Stimulated activated CD4-positive, alpha-beta T cell treated with anti-CD3 and anti-CD28 coated beads, Interleukin-1b, Interleukin-23, amount 100 ng/mL, for 24 hours (primary cell): ENCODE measurements around the gene C14orf93.

Experiments used
- DNase-seq, 4 experiments: peaks; one replicate each; pipeline ENCODE4 v3.0.0-alpha.2; 2020; ENCODE audit warnings: low read depth in 4 of 4, low spot score in 1 of 4

The C14orf93 gene

GRCh38 chr14:23047034-23047634 lies 37.2 kb upstream of the C14orf93 start:
- DNase-seq = no peak

GRCh38 chr14:23045419-23046357 lies 35.7 kb upstream of the C14orf93 start:
- no peak for DNase-seq

- no peak for DNase-seq
Observed at GRCh38 chr14:23044840-23045239, 34.9 kb upstream of the C14orf93 start.

- DNase-seq = no peak
Observed at GRCh38 chr14:23043754-23044153, 33.8 kb upstream of the C14orf93 start.

GRCh38 chr14:23043145-23043544 lies 33.2 kb upstream of the C14orf93 start:
- no peak for DNase-seq

GRCh38 chr14:23042162-23042965 lies 32.4 kb upstream of the C14orf93 start, which contains the start of gene PSMB11:
Gene PSMB11 (plus strand): TSS chr14:23042212. CDS start chr14:23042226, 14 bp downstream.
- no peak for DNase-seq

- no peak for DNase-seq
Observed at GRCh38 chr14:23041729-23042128, 31.8 kb upstream of the C14orf93 start.

- DNase-seq = no peak
Observed at GRCh38 chr14:23040100-23040499, 30.2 kb upstream of the C14orf93 start.

GRCh38 chr14:23035303-23036144 lies 25.6 kb upstream of the C14orf93 start:
- DNase-seq = no peak

GRCh38 chr14:23034498-23035302 lies 24.8 kb upstream of the C14orf93 start, which contains the start of gene PSMB5:
Gene PSMB5 (minus strand): TSS chr14:23034900. CDS start chr14:23034881, 19 bp downstream.
- peak; percentile 64 to 83 (median 72) for DNase-seq

- DNase-seq = no peak
Observed at GRCh38 chr14:23033801-23034497, 24.0 kb upstream of the C14orf93 start.

- DNase-seq = no peak
Observed at GRCh38 chr14:23033251-23033727, 23.3 kb upstream of the C14orf93 start.

GRCh38 chr14:23030936-23031335 lies 21.0 kb upstream of the C14orf93 start:
- no peak for DNase-seq

- DNase-seq = no peak
Observed at GRCh38 chr14:23028799-23029198, 18.9 kb upstream of the C14orf93 start.

GRCh38 chr14:23025151-23025814 lies 15.3 kb upstream of the C14orf93 start:
- no peak for DNase-seq

GRCh38 chr14:23024612-23025075 lies 14.7 kb upstream of the C14orf93 start:
- no peak for DNase-seq

GRCh38 chr14:23023795-23024152 lies 13.8 kb upstream of the C14orf93 start:
- DNase-seq = no peak
